RWPE2 (cell line): ENCODE data around the gene ADNP.
"Not testable (repeated sequence)": the region's sequence is repeated elsewhere in the genome, so short reads cannot be mapped to it uniquely, and the experiment has no call there.

Experiments used
- ATAC-seq: fragments of 200-7000 bp; cut with Tn5 transposase; 3 replicates; pipeline ENCODE4 v1.9.1; 2021; ENCODE audit warnings: low read depth
- DNase-seq: peaks from one replicate; pipeline ENCODE4 v3.0.0-alpha.2; 2020; ENCODE audit warnings: low spot score
- H3K27ac ChIP-seq: fragments of 450-650 bp; 2 replicates; pipeline ENCODE4 v1.5.1; 2017; ENCODE audit warnings: mild to moderate bottlenecking; ENCODE audit not compliant: poor library complexity, severe bottlenecking
- H3K27me3 ChIP-seq: fragments of 250-450 bp; sonication (Bioruptor Pico); 2 replicates; pipeline ENCODE4 v1.5.1; 2021; ENCODE audit warnings: mild to moderate bottlenecking, moderate library complexity; ENCODE audit not compliant: insufficient read depth, poor library complexity, severe bottlenecking
- H3K36me3 ChIP-seq: fragments of 250-450 bp; sonication (Bioruptor Pico); 2 replicates; pipeline ENCODE4 v1.5.1; 2020; ENCODE audit warnings: low read depth, mild to moderate bottlenecking, moderate library complexity
- H3K4me1 ChIP-seq: fragments of 250-450 bp; sonication (Bioruptor Pico); 2 replicates; pipeline ENCODE4 v1.5.1; 2021; ENCODE audit warnings: mild to moderate bottlenecking, moderate library complexity; ENCODE audit not compliant: insufficient read depth, poor library complexity, severe bottlenecking
- H3K4me3 ChIP-seq: fragments of 250-450 bp; sonication (Bioruptor Pico); 2 replicates; pipeline ENCODE4 v1.5.1; 2021; ENCODE audit warnings: mild to moderate bottlenecking, moderate library complexity; ENCODE audit not compliant: severe bottlenecking
- H3K9me3 ChIP-seq: fragments of 250-450 bp; sonication (Bioruptor Pico); 2 replicates; pipeline ENCODE4 v1.5.1; 2021; ENCODE audit warnings: mild to moderate bottlenecking, moderate library complexity; ENCODE audit not compliant: severe bottlenecking
- CTCF ChIP-seq: fragments of 450-650 bp; IDR thresholded peaks from one replicate; pipeline ENCODE4 v1.5.1; 2017; ENCODE audit warnings: mild to moderate bottlenecking, moderate library complexity; ENCODE audit not compliant: poor library complexity, severe bottlenecking

The ADNP gene

GRCh38 chr20:50887576-50887975, 43.7 kb downstream of the ADNP start:
- DNase-seq, result no peak
- Histone ChIP-seq H3K27me3 (no peaks in the 10 kb centered on the region), H3K4me3 (no peak overlapping the region), H3K27ac (no peak overlapping the region), H3K4me1 (no peaks in the 10 kb centered on the region), H3K9me3 (no peaks in the 10 kb centered on the region), H3K36me3 (peaks cover 42% of the 10 kb centered on the region)
- no peak for TF ChIP-seq CTCF
- no peak for ATAC-seq

GRCh38 chr20:50886184-50886790, 45.0 kb downstream of the ADNP start:
- Histone ChIP-seq H3K4me1 (no peaks in the 10 kb centered on the region), H3K27ac (no peak overlapping the region), H3K4me3 (no peak overlapping the region), H3K9me3 (no peaks in the 10 kb centered on the region), H3K36me3 (peaks cover 29% of the 10 kb centered on the region), H3K27me3 (no peaks in the 10 kb centered on the region)
- DNase-seq (no peak), ATAC-seq (peak; percentile 3; the same call in 1 of the 3 replicates)
- TF ChIP-seq CTCF, result no peak

DNA sequence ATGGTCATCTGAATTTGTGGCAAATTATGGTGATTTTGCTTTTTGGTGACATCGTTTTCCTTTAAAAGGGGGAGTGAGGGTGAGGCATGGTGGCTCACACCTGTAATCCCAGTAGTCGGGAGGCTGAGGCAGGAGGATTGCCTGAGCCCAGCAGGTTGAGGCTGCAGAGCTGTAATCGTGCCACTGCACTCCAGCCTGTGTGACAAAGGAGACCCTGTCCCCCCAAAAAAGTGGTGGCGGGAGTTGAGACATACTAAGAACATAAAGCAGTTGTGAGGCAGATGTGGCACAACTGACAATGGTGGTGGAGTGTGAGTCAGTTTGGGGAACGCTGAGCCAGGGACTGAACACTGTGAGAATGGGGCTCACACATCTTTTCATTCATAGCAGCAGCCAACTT, 45.5 kb downstream of the ADNP start:
- no peaks in the 10 kb centered on the region for H3K4me1 ChIP-seq
- peaks cover 24% of the 10 kb centered on the region for H3K36me3 ChIP-seq
- no peak for TF ChIP-seq CTCF
- H3K9me3 ChIP-seq, result no peaks in the 10 kb centered on the region
- no peaks in the 10 kb centered on the region for H3K27me3 ChIP-seq
- no peak overlapping the region for H3K4me3 ChIP-seq
- no peak overlapping the region for H3K27ac ChIP-seq
- DNase-seq, result no peak
- ATAC-seq, result peak; percentile 10; the same call in 1 of the 3 replicates

GRCh38 chr20:50885068-50885467, 46.2 kb downstream of the ADNP start:
- no peaks in the 10 kb centered on the region for H3K4me1 ChIP-seq
- H3K4me3 ChIP-seq, result no peak overlapping the region
- TF ChIP-seq CTCF, result no peak
- no peaks in the 10 kb centered on the region for H3K27me3 ChIP-seq
- H3K36me3 ChIP-seq, result peaks cover 17% of the 10 kb centered on the region
- DNase-seq (peak; percentile 66), ATAC-seq (peak; percentile 26)
- H3K27ac ChIP-seq, result no peak overlapping the region
- no peaks in the 10 kb centered on the region for H3K9me3 ChIP-seq

DNA sequence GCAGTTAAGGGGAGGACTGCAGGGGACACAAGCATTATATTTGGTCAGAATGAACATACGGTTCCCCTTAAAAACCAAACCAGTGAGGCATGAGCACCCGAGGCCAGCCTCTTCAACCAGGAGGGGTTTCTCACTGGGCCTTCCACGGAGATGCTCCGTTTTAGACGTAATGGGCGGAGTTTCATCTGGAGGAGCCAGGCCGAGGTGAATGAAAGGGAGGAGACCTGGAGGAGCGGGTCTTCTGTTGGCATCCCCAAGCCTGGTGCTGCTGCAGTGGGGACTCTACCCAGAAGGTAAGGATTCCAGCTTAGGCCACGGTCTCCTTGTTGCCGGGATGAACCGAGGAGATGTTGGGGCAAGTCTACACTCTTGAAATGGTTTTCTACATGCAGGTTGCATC, 47.4 kb downstream of the ADNP start:
- no peak for ATAC-seq
- H3K4me3 ChIP-seq, result no peak overlapping the region
- DNase-seq, result peak; percentile 66
- H3K36me3 ChIP-seq, result peaks cover 5% of the 10 kb centered on the region; the same call in 1 of the 2 replicates
- no peaks in the 10 kb centered on the region for H3K27me3 ChIP-seq
- H3K4me1 ChIP-seq, result no peaks in the 10 kb centered on the region
- H3K9me3 ChIP-seq, result no peaks in the 10 kb centered on the region
- H3K27ac ChIP-seq, result no peak overlapping the region
- TF ChIP-seq CTCF, result no peak

GRCh38 chr20:50881759-50882424, 49.3 kb downstream of the ADNP start:
- DNase-seq, result peak; percentile 39
- not testable (repeated sequence) for H3K4me1 ChIP-seq, H3K27ac ChIP-seq, H3K9me3 ChIP-seq, H3K27me3 ChIP-seq, H3K36me3 ChIP-seq, H3K4me3 ChIP-seq, ATAC-seq
